ENCODE data around the gene FAM170B. TPM values are rescaled to one million over a fixed set of nuclear protein-coding genes. Genes with fewer than 3 reads are reported as not detected.

Gene FAM170B
- total RNA-seq, 1 donor from 2014 or later: not detected

GRCh38 chr10:49131507-49132361 lies 2.1 kb downstream of the FAM170B start:
- Histone ChIP-seq H3K4me3 (no peak overlapping the region), H3K36me3 (no peaks in the 10 kb centered on the region), H3K27ac (no peak overlapping the region), H3K9me3 (no peaks in the 10 kb centered on the region), H3K4me1 (peaks cover 11% of the 10 kb centered on the region), H3K27me3 (no peaks in the 10 kb centered on the region)
- no peak for DNase-seq (ENCODE audit: extremely low spot score in 2 of 2)
- no peak for TF ChIP-seq CTCF (IDR thresholded peaks at IDR 0.05)
- TF ChIP-seq POLR2A (IDR thresholded peaks at IDR 0.05): no peak
- no peak for TF ChIP-seq POLR2AphosphoS5 (IDR thresholded peaks at IDR 0.05; ENCODE audit: insufficient read depth in 1 of 2, low read depth in 1 of 2)
- intact Hi-C loops (cut with DNase I): no loop called here

- TF ChIP-seq POLR2A (IDR thresholded peaks at IDR 0.05): no peak
- TF ChIP-seq POLR2AphosphoS5 (IDR thresholded peaks at IDR 0.05; ENCODE audit: insufficient read depth in 1 of 2, low read depth in 1 of 2): no peak
- no peak for TF ChIP-seq CTCF (IDR thresholded peaks at IDR 0.05)
- Histone ChIP-seq H3K27ac (no peak overlapping the region), H3K9me3 (no peaks in the 10 kb centered on the region), H3K27me3 (no peaks in the 10 kb centered on the region), H3K36me3 (no peaks in the 10 kb centered on the region), H3K4me1 (no peaks in the 10 kb centered on the region), H3K4me3 (no peak overlapping the region)
- DNase-seq (ENCODE audit: extremely low spot score in 2 of 2): no peak
- intact Hi-C loops (cut with DNase I): no loop called here
Measured at GRCh38 chr10:49129376-49129775, 4.4 kb downstream of the FAM170B start.

- intact Hi-C loops (cut with DNase I): no loop called here
- no peak for DNase-seq (ENCODE audit: extremely low spot score in 2 of 2)
- no peaks in the 10 kb centered on the region for H3K27me3 ChIP-seq
- no peak overlapping the region for H3K27ac ChIP-seq
- H3K36me3 ChIP-seq: no peaks in the 10 kb centered on the region
- H3K4me3 ChIP-seq: no peak overlapping the region
- H3K9me3 ChIP-seq: no peaks in the 10 kb centered on the region
- H3K4me1 ChIP-seq: no peaks in the 10 kb centered on the region
- no peak for TF ChIP-seq CTCF (IDR thresholded peaks at IDR 0.05)
Measured at GRCh38 chr10:49128854-49129253, 5.0 kb downstream of the FAM170B start.

- Histone ChIP-seq H3K27ac (no peak overlapping the region), H3K27me3 (no peaks in the 10 kb centered on the region), H3K4me3 (no peak overlapping the region), H3K4me1 (no peaks in the 10 kb centered on the region), H3K36me3 (no peaks in the 10 kb centered on the region), H3K9me3 (no peaks in the 10 kb centered on the region)
- peak; percentile 18 to 28 for DNase-seq (ENCODE audit: extremely low spot score in 2 of 2)
- no peak for TF ChIP-seq CTCF (IDR thresholded peaks at IDR 0.05)
- no peak for TF ChIP-seq POLR2A (IDR thresholded peaks at IDR 0.05)
- no peak for TF ChIP-seq POLR2AphosphoS5 (IDR thresholded peaks at IDR 0.05; ENCODE audit: insufficient read depth in 1 of 2, low read depth in 1 of 2)
- intact Hi-C loops (cut with DNase I): no loop called here
Measured at GRCh38 chr10:49123981-49124950, 9.6 kb downstream of the FAM170B start.

All from vagina (tissue), 2 donors.